ENCODE results near the gene GIGYF1. TPM values are rescaled to one million over a fixed set of nuclear protein-coding genes. Genes with fewer than 3 reads are reported as not detected.

The GIGYF1 gene
- total RNA-seq, 1 donor from 2014 or later, result 14.1 TPM

DNA sequence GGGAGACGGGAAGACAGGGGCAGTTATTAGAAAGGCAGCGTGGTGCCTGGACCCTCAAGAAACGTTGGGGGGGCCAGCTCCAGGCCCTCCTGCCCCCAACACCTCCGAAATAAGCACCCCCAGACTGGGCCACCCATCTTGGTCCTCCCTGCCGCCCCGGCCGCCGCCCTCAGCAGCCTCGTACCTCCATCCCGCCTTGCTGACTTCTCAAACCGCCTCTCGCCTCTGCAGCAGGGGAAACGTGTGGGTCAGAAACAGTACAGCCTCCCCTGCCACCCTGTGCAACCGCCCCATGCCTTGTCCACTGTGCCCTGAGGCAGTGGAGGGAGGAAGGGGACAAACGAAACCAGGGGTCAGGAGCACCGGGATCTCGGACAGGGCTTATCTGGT lies 7.2 kb downstream of the GIGYF1 start:
- TF ChIP-seq, protein P1, sequence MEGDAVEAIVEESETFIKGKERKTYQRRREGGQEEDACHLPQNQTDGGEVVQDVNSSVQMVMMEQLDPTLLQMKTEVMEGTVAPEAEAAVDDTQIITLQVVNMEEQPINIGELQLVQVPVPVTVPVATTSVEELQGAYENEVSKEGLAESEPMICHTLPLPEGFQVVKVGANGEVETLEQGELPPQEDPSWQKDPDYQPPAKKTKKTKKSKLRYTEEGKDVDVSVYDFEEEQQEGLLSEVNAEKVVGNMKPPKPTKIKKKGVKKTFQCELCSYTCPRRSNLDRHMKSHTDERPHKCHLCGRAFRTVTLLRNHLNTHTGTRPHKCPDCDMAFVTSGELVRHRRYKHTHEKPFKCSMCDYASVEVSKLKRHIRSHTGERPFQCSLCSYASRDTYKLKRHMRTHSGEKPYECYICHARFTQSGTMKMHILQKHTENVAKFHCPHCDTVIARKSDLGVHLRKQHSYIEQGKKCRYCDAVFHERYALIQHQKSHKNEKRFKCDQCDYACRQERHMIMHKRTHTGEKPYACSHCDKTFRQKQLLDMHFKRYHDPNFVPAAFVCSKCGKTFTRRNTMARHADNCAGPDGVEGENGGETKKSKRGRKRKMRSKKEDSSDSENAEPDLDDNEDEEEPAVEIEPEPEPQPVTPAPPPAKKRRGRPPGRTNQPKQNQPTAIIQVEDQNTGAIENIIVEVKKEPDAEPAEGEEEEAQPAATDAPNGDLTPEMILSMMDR (conservative IDR thresholded peaks at IDR 0.05; ENCODE audit: low read depth, low read length), result no peak
- no peak for DNase-seq (ENCODE audit: low read depth)
- no peak overlapping the region for H3K4me3 ChIP-seq (ENCODE audit: low read depth, low read length)

DNA sequence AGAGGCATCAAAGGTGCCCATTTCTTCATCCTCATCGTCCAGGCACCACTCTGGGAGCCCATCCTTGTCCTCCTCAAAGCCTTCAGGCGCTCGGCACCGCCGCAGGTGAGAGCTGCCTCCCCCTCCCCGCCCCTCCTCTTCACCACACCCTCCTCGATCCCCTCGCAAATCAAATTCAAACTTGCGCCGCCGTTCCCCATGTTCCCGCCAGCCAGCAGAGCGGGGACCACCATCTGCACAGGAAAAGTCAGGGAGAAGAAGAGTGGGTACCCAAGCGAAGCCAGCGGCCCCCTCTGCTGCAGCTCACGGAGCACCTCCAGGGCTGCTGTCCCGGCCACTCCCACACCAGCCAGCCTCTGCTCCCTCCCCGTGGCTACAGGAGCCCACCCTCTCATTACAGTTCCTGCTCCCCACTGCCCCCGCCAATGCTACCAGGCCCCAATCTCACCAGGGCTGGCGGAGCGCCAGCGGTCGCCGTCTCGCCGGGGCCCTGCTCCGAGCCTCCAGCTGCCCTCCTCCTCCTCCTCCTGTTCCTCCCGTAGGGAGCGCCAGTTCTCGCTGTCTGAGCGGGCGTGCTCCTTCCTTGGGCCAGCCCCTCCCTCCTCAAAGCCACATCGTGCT lies 7.7 kb downstream of the GIGYF1 start:
- no peak overlapping the region for H3K4me3 ChIP-seq (ENCODE audit: low read depth, low read length)
- TF ChIP-seq, protein P1 (conservative IDR thresholded peaks at IDR 0.05; ENCODE audit: low read depth, low read length), result no peak
- no peak for DNase-seq (ENCODE audit: low read depth)

- no peak overlapping the region for H3K4me3 ChIP-seq (ENCODE audit: low read depth, low read length)
- TF ChIP-seq, protein P1 (conservative IDR thresholded peaks at IDR 0.05; ENCODE audit: low read depth, low read length), result no peak
These were observed 8.4 kb downstream of the GIGYF1 start for GRCh38 chr7:100685631-100686145.

DNA sequence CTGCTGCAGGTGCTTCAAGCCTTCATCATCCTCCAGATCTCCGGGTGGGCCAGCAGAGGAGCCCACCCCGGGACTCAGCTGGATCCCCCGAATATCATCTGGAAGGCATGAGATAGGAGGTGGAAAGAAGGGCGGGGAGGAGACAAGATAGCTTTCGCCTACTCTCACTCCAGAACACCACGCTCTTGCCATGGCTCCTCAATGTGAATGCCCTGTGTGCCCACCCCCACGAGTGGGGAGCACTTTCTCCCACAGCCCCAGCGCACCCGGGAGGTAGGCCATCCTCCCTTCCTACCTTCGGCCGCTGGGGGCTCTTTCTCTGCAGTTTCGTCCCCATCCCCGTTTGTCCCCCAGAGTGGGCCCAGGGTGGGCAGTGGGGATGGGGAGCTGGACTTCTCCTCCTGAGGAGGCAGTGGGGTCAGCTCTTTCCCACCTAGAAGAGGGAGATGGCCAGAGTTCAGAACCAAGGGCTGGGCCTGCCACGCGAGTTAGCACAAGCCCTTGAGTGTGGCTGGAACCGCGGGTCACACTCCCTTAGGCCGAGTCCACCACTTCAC lies 8.9 kb downstream of the GIGYF1 start:
- DNase-seq (ENCODE audit: low read depth), result no peak
- no peak overlapping the region for H3K4me3 ChIP-seq (ENCODE audit: low read depth, low read length)
- TF ChIP-seq, protein P1 (conservative IDR thresholded peaks at IDR 0.05; ENCODE audit: low read depth, low read length), result no peak

More at GRCh38 chr7:100685631-100686145, 8.4 kb downstream of the GIGYF1 start:
- DNase-seq (ENCODE audit: low read depth), result no peak

- TF ChIP-seq, protein P1 (conservative IDR thresholded peaks at IDR 0.05; ENCODE audit: low read depth, low read length), result no peak
- DNase-seq (ENCODE audit: low read depth), result no peak
- no peak overlapping the region for H3K4me3 ChIP-seq (ENCODE audit: low read depth, low read length)
These were observed 9.5 kb downstream of the GIGYF1 start for GRCh38 chr7:100684534-100685042.

GRCh38 chr7:100683659-100684533 lies 10.2 kb downstream of the GIGYF1 start:
- H3K4me3 ChIP-seq (ENCODE audit: low read depth, low read length), result no peak overlapping the region
- no peak for DNase-seq (ENCODE audit: low read depth)
- TF ChIP-seq, protein P1 (conservative IDR thresholded peaks at IDR 0.05; ENCODE audit: low read depth, low read length), result no peak

Data from epithelial cell of proximal tubule (primary cell).